SKM-1 treated with dmso at 0.1 percent for 144 hours (cell line): Measurements from ENCODE around the gene GLMP.
A peak's percentile ranks its signal among the peaks of the same experiment; 100 is the strongest.
"Not testable (repeated sequence)": the region's sequence is repeated elsewhere in the genome, so short reads cannot be mapped to it uniquely, and the experiment has no call there.

Experiments used
- DNase-seq: peaks from one replicate; lab custom pipeline; 2025; ENCODE audit not compliant: unreplicated experiment; lab: John Stamatoyannopoulos, UW

GLMP gene, protein sequence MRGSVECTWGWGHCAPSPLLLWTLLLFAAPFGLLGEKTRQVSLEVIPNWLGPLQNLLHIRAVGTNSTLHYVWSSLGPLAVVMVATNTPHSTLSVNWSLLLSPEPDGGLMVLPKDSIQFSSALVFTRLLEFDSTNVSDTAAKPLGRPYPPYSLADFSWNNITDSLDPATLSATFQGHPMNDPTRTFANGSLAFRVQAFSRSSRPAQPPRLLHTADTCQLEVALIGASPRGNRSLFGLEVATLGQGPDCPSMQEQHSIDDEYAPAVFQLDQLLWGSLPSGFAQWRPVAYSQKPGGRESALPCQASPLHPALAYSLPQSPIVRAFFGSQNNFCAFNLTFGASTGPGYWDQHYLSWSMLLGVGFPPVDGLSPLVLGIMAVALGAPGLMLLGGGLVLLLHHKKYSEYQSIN

DNA sequence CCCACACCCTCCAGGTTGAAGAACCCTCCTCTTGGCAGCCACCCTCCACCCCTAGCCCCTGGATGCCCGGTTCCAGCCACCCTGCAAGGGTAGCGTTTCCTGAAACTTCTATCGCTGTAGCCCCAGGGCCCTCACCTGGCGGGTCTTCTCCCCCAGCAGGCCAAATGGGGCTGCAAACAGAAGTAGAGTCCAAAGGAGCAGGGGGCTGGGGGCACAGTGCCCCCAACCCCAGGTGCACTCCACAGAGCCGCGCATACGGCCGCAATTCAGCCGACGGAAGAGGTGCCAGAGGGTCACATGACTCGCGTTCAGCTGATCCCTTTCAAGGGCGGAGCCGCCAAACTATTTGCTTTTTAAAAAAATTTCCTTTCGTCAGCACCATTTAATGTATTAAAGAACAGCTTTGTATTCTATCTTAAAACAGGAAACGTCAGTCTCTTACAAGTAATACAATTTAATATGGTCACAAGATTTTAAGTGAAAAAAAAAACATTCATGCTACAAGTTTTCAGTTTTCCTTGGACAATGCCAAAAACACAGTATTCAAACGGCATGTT lies at the start of gene GLMP:
TSS of gene GLMP (minus strand) at position 289 of the 557 bp plus-strand sequence. CDS start at position 255, 34 bp downstream.
- DNase-seq = no peak

DNA sequence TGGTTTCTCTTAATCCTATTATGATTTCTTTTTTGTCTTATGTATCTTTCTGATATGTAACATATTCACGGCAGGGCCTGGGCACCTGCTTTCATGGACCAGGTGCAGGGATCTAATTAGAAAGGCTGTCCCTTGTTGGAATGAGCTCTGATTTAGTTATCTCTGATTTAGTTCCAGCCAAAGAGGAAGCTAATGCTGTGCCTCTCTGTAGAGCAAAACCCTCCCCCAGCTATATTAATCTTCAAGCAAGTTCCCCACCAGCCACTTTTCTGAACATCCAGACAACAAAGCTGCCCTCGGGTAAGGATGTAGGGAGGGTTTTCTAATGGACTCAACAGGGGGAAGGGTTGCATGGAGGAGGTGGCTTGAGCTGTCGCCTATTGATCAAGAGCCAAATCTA lies 48.9 kb upstream of the GLMP start:
- DNase-seq = no peak

DNA sequence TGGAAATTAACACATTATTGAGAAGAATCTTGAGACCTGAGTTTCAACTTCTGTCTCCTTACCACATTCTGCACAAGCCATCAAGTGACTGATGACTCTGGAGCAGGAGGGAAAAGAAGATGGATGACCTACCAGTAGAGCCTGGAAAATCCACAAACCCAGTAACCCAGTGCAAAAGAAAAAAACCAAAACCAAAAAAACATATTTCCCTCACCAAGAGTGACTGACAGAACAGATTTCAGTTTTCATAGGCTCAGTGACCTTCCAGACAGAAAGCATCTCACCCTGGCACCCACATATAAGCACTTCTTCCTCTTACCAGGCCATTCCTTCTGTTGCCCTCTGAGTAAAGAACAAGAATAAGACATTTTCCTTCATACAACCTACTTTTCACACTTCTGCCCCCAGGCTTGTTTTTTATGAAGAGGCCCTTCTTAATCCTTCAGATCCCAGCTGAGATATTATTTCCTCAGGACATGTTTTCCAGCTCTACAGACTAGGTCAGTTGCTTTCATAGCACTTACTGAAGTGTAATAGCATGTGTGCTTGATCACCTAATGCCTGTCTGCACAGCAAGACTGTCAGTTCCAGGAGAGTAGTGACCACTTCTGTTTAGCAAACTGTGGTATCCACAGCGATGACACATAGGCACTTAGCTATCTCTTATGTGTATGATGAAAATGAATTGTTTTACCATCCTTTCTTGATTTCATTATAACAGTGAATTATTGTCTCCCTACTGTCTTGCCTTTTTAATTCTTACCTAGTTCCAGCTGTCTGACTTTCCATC lies 46.9 kb upstream of the GLMP start:
- DNase-seq = no peak

DNA sequence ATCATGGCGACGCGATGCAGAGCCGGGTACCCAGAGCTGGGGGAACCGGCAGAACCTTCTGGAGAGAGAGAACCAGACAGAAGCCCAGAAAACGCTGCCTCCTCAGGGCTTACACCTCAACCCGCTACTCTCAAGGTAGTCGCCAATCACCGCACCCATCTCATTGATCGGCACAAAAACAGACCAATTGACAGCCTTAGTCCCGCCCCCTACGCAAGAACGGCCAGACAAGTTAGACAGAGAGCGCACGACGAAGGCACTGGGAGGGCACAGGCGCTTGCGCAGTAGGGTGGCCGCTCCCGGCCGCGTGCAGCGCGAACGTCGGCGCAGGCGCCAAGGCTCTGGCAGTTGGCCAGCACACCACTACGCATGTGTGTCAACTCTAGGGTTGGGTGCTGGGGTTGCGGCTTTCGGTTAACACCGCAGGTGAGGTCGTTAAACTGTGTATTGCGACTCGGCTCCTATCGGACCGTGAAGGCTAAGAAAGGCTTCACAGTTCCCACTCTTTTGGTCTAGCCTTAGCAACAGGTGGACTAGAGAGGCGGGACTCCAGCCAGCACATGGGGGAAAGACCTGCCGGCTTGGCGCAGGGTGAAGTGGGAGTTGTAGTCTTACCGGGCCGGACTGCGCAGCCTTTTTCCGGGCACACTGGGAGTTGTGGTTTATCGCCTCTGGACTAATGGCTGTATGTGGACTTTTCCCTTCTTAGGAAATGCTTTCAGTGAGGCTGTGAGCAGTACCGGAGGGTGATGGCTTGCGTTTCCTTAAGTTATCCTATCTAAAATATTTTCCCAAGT lies 42.9 kb upstream of the GLMP start, which contains the start of the genes CCT3 and TSACC:
TSS of gene CCT3 (minus strand) at position 113 of the 797 bp plus-strand sequence. CDS start at position 5, 108 bp downstream.
TSS of gene TSACC (plus strand) at position 347 of the 797 bp plus-strand sequence. CDS start 1,232 bp downstream, outside the sequence.
- peak; percentile 100 for DNase-seq

DNA sequence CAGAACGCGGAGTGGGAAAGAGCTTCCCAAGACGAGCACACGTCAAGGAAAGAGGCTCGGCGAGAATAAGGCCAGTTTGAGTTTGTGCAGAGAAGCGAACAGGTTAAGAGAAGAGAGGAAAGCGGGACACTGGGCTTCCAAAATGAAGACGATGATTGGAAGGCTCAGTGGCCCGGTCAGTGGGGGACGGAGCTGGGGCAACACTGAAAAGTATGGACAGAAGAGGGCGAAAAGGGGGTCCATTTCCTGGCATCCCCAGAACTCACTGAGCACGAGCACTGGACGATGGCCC lies 42.4 kb upstream of the GLMP start:
- DNase-seq = no peak

DNA sequence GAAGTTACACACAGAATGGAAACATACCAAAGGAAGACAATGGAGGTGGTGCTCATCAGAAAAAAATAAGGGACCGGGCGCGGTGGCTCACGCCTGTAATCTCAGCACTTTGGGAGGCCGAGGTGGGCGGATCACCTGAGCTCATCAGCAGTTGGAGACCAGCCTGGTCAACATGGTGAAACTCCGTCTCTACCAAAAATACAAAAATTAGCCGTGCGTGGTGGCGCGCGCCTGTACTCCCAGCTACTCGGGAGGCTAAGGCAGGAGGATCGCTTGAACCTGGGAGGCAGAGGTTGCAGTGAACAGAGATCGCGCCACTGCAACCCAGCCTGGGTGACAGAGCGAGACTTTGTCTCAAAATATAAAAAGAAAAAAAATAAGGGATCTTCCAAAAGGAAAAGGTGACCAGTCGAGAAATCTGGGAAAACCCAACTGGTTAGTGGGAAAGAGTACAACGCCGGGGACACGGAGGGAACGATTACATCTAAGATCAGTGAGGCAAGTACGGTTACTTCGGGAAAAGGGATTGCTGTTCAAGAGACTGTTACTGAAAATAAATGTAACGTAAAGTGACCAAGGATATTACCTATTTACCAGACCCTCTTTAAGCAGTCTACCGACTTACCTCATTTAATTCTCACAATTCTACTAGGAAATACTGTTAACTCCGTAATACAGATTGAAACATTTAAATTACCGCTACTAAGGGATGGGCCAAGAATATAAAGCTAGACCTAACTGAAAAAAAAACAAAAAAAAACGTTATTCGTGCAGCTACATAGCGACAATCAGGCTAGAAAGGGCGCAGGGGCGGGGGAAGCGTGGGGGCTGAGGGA lies 41.8 kb upstream of the GLMP start:
- DNase-seq = no peak

DNA sequence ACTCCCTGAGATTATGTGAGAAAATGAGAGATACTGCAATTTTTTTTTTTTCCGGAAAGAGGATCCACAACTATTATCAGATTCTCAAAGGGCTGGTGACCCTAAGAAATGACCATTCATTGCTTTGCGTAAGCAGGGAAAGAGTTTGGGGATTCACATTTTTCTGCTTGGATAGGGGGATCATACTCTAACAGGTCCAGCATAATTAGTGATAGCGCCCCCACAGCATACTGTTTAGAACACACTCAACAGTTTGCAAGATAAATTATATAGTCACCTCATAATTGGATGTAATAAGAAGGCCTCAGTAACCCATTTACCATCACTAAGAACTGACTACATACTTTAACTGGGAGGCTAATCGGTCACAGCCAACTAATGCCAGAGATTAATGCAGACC lies 40.8 kb upstream of the GLMP start:
- peak; percentile 32 for DNase-seq

DNA sequence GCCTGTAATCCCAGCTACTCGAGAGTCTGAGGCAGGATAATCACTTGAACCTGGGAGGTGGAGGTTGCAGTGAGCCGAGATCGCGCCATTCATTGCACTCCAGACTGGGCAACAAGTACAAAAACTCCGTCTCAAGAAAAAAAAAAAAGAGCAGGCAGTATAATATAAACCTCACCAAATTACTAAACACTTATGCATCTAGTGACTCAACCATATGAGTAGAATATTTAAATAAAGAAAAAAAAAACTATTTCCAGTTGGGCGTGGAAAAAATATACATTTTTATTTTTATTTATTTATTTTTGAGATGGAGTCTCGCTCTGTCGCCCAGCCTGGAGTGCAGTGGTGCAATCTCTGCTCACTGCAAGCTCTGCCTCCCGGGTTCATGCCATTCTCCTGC lies 27.7 kb upstream of the GLMP start:
- DNase-seq = not testable (repeated sequence)

DNA sequence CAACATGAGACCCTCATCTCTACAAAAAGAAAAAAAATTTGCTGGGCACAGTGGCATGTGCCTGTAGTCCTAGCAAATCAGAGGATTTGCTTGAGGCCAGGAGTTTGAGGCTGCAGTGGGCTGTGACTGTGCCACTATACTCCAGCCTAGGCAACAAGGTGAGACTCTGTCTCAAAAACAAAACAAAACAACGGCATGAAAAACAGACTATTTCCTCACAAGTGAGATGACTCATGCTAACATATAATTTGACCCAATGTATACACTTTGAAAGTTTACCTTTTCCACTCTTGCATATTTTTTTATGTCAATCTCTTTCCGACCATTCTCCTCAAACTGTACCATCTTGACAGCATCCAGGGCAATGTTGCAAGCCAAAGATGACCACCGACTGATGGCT lies 25.1 kb upstream of the GLMP start:
- DNase-seq = no peak

DNA sequence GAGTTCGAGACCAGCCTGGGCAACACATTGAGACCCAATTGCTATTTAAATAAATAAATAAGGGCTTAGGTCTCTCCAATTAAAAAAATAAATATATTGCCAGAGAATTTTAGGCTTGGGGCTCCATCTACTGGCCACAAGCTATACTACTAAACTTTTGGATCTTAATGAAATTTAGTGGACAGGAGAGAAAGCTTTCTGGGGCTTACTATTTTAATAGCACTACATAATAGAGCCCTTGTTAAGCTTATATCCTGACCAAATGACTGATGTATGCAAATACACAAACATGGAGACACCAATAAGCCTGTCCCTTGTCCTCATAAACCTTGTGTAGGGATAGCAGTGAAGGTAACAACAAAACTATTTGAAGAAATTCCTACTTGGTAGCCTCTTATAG lies 24.2 kb upstream of the GLMP start:
- peak; percentile 24 for DNase-seq

DNA sequence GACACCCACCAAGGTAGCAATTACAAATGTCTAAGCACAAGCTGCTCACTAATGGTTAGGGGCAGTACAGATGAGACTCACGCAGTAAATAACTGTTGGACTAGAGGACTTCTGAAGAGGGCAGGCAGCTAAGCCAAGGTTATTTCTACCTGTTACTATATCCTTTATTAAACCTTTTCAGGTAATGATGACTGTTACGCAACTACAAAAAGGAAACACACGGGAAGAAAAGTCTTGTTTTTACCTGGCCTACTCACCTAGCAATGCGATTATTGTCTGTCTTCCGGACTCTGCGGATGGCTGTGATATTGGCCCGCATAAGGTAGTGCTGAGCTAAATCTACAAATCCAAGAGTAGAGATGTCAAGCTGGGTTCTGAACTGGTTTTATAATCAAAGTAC lies 21.4 kb upstream of the GLMP start:
- DNase-seq = no peak

DNA sequence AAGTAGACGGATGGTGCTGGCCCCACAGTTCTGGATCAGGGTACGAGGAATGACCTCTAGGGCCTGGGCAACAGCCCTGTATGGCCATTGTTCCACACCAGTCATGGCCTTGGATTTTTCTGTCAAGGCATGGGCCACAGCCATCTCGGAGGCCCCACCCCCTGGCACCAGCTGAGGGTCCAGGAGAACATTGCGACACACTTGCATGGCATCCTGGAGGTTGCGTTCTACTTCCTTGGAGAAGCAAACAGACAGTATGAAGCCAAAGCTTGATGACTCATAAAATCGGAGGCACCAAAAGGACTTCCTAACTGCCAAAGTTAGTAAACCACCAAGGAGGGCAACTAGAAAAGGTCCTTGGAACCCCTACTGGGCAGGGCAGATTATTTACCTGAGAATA lies 15.5 kb upstream of the GLMP start:
- no peak for DNase-seq

DNA sequence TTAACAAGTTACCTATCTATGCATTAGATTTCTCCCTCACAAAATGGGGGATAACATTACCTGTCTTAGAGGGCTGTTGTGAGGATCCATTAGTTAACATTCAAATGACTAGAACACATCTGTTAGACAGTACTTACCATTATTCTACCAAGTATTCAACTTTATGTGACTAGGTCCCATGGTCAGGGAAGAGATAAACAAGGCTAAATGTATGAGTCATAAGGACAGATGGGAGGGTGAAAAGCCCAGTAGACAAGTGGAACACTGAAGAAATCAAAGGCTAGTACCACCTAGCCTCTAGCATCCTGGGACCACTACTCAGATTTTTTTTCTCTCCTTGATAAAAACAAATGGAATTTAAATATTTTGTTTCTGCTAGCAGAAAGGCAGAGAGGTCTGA lies 12.6 kb upstream of the GLMP start:
- DNase-seq = no peak

DNA sequence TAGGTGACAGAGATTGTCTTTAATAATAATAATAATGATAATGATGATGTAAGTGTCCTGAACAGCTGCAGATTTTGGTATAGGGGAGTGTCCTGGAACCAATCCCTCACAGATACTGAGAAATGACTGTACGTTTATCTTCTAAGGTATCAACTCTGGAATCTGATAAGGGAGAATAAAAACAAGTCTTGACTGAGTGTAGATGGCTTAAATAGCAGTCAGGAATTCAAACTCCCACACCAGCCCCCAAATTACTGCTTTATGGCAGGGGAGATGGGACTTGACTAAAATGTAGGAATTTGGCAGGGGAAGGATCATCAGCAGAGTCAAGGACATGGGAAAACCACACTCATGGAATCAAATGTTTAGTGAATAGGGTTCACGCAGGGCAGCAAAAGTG lies 9.7 kb upstream of the GLMP start:
- DNase-seq = no peak

DNA sequence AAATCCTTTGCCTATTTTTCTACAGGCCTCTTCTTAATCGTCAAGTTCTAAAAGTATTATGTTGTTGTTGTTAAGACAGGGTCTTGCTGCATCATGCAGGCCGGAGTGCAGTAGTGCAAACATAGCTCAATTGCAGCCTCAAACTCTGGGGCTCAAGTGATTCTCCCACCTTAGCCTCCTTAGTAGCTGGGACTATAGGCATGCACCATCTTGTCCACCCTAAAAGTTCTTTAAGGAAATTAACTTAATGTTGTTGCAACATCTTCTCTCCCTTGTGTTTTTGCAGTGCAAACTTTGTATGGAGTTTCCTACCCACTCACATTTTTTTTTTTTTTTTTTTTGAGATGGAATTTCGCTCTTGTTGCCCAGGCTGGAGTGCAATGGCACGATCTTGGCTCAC lies 7.8 kb upstream of the GLMP start:
- no peak for DNase-seq

DNA sequence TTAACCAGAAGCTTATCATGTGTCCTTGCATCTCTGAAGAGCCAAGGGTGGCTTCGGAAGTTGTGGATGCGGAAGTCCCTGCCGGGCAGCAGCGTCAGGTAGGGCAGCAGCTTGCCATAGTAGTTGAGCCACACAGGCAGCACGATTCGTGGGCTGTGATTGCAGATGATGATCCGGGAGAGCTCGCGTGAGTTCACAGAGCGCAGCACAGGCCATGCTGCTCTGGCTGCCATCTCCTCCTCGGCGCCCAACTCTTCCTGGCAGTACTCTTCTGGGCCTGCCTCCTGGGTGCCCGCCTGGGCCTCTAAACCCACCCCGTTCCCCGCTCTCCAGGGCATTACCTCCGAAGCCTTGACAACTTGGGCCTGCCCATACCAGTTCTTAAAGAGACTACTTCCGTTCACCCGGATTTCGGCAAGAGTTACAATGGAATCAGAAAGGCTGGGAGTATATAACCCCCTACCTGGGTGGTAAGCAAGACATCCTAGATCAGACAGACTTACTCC lies 3.4 kb upstream of the GLMP start, which contains the start of gene VHLL:
TSS of gene VHLL (minus strand) at position 456 of the 506 bp plus-strand sequence. CDS start at position 338, 118 bp downstream.
- DNase-seq = no peak

DNA sequence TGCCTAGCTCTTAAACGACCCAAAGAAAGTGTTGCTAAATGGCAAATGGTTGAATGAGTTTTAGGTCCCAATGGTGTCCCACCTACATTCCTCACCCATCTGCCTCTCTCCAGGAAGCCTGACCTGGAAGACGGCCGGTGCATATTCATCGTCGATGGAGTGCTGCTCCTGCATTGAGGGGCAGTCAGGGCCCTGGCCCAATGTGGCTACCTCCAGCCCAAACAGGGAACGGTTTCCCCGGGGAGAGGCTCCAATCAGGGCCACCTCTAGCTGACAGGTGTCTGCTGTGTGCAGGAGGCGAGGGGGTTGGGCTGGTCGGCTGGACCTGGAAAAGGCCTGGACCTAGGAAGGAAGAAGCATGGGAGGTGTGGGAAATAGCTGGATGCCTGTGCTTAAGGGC lies 1.6 kb downstream of the GLMP start:
- no peak for DNase-seq

DNA sequence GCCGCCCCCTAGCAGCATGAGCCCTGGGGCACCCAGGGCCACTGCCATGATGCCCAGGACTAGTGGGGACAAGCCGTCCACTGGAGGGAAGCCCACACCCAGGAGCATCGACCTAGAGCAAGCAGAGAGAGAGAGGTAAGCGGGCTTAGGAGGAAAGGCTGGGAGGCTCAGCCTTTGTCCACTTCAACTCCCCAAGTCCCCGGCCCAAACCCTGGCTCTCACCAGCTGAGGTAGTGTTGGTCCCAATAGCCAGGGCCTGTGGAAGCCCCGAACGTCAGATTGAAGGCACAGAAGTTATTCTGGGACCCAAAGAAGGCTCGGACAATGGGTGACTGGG lies 2.4 kb downstream of the GLMP start:
- DNase-seq = no peak

DNA sequence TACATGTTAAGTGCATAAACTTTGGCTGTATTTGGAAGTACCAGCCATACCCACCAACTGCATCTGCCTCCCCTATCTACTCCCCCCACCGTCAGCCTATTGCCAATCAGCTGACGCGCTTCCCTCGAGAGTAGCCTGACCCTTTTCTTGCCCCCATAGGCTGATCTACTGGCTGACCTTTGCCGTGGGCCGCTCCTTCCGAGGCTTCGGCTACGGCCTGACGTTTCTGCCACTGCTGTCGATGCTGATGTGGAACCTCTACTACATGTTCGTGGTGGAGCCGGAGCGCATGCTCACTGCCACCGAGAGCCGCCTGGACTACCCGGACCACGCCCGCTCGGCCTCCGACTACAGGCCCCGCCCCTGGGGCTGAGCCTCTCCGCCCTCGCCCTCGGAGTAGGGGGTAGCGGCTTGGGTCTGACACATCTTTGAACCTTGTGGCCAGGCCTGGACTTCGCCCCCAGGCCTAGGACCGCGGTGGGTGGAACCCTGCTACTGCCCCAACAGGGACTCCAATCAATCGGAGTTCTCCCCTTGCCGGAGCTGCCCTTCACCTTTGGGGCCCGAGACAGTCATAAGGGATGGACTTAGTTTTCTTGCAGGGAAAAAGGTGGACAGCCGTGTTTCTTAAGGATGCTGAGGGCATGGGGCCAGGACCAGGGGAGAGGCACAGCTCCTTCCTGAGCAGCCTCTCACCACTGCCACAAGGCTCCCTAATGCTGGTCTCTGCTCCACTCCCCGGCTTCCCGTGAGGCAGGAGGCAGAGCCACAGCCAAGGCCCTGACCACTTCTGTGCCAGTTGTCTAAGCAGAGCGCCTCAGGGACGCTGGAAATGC lies 4.0 kb downstream of the GLMP start:
- no peak for DNase-seq
